Measurements from ENCODE around the gene ART3. TPM values are rescaled to one million over a fixed set of nuclear protein-coding genes. Genes with fewer than 3 reads are reported as not detected.
A peak's percentile ranks its signal among the peaks of the same experiment; 100 is the strongest.

The ART3 gene
- total and polyA plus RNA-seq, 9 of the 15 experiments (the other 6 are each of a cell fraction or from before 2014, with no cell fraction given): 0.69 to 1.4 (median 1.1) TPM; not detected in 1

DNA sequence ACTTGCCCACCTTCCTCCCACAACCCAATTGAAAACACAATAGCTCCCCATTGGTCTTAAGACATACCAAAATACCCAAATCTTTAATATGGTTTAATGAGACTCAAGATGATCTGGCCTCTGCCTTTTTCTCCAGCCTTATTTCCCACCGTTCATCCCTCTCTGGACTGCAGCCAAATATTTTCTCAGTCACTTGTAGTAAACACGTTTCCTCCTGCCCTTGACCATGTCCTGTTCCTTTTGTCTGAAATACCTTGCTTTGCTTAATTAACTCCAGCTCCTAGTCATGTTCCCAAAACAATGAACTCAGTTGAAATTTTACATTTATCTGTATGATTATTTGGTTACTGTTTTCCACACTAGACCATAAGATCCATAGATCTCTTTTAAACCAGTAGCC, 82.1 kb downstream of the ART3 start:
- intact Hi-C loops (cut with micrococcal nuclease) (no loop called here), in situ Hi-C loops (cut with MboI) (no loop called here)
- Histone ChIP-seq H3K36me3 (ENCODE audit: control insufficient read depth, insufficient read depth, low read length) (peaks cover 7% of the 10 kb centered on the region; the same call in 1 of the 3 replicates), H3K27ac (ENCODE audit: extremely low read depth, low read depth, low read length) (no peak overlapping the region), H4K20me1 (replicated peaks; ENCODE audit: control insufficient read depth, insufficient read depth, low read length) (no peaks in the 10 kb centered on the region), H3K9me3 (replicated peaks; ENCODE audit: control insufficient read depth, insufficient read depth, low read depth, low read length) (no peaks in the 10 kb centered on the region), H3K4me1 (replicated peaks in 1 of 2; ENCODE audit: control insufficient read depth in 2 of 2, insufficient read depth in 2 of 2, low read length in 2 of 2) (no peaks in the 10 kb centered on the region), H2AFZ (ENCODE audit: low read depth, low read length) (no peak overlapping the region), H3K27me3 (ENCODE audit: control insufficient read depth in 2 of 2, insufficient read depth in 2 of 2, low read length in 2 of 2) (no peaks in the 10 kb centered on the region), H3K9me1 (ENCODE audit: control insufficient read depth, insufficient read depth, low read length) (no peaks in the 10 kb centered on the region), H3K4me2 (ENCODE audit: insufficient read depth, low read length) (no peak overlapping the region), H3K4me3 (no peak overlapping the region), H3K9ac (ENCODE audit: insufficient read depth in 1 of 2, low read depth in 2 of 2, low read length in 2 of 2) (no peak overlapping the region), H3K79me2 (ENCODE audit: control insufficient read depth, insufficient read depth, low read length) (no peaks in the 10 kb centered on the region)
- CTCF ChIA-PET (ENCODE audit: low intra/inter-chr PET ratio): no interaction called here
- POLR2A ChIA-PET: interaction anchor here (1.0 kb wide), 1 partner anchor 9 kb away, joined by 4 read pairs; no protein-coding TSS in a partner anchor
- TF ChIP-seq C11orf30 (IDR thresholded peaks at IDR 0.05; ENCODE audit: low read depth): no peak
- no peak for TF ChIP-seq ESRRB (CRISPR knock-in tag; IDR thresholded peaks at IDR 0.05; ENCODE audit: borderline replicate concordance)
- TF ChIP-seq, protein P1, sequence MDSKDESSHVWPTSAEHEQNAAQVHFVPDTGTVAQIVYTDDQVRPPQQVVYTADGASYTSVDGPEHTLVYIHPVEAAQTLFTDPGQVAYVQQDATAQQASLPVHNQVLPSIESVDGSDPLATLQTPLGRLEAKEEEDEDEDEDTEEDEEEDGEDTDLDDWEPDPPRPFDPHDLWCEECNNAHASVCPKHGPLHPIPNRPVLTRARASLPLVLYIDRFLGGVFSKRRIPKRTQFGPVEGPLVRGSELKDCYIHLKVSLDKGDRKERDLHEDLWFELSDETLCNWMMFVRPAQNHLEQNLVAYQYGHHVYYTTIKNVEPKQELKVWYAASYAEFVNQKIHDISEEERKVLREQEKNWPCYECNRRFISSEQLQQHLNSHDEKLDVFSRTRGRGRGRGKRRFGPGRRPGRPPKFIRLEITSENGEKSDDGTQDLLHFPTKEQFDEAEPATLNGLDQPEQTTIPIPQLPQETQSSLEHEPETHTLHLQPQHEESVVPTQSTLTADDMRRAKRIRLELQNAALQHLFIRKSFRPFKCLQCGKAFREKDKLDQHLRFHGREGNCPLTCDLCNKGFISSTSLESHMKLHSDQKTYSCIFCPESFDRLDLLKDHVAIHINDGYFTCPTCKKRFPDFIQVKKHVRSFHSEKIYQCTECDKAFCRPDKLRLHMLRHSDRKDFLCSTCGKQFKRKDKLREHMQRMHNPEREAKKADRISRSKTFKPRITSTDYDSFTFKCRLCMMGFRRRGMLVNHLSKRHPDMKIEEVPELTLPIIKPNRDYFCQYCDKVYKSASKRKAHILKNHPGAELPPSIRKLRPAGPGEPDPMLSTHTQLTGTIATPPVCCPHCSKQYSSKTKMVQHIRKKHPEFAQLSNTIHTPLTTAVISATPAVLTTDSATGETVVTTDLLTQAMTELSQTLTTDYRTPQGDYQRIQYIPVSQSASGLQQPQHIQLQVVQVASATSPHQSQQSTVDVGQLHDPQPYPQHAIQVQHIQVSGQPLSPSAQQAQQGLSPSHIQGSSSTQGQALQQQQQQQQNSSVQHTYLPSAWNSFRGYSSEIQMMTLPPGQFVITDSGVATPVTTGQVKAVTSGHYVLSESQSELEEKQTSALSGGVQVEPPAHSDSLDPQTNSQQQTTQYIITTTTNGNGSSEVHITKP (IDR thresholded peaks at IDR 0.05; ENCODE audit: partially characterized antibody): no peak
- peak; percentile 85 for TF ChIP-seq NFIC (IDR thresholded peaks at IDR 0.05)
- peak in 1 of 4 experiments; percentile 25 for DNase-seq (ENCODE audit: extremely low read depth in 1 of 4, low spot score in 3 of 4)
- ATAC-seq: no peak
- 0% methylated on average over 2 of the region's 2 CpGs for WGBS (ENCODE audit: insufficient coverage, low coverage, missing lambda C conversion rate)
- FAIRE-seq: no peak
- no TSS peak for BruUV-seq (replicated peaks)
